Colonic mucosa (tissue), 4 donors: ENCODE results near the gene DCK. TPM values are rescaled to one million over a fixed set of nuclear protein-coding genes. Genes with fewer than 3 reads are reported as not detected.

Experiments used
- DNase-seq: peaks from one replicate; pipeline ENCODE4 v3.0.0-alpha.2; 2020
- H3K27ac ChIP-seq: fragments of 200-600 bp; one replicate; pipeline ENCODE4 v1.8.0; 2021
- H3K27me3 ChIP-seq: fragments of 200-600 bp; one replicate; pipeline ENCODE4 v1.8.0; 2021
- H3K36me3 ChIP-seq: fragments of 200-600 bp; one replicate; pipeline ENCODE4 v1.8.0; 2021
- H3K4me1 ChIP-seq: fragments of 200-600 bp; one replicate; pipeline ENCODE4 v1.8.0; 2021; ENCODE audit warnings: mild to moderate bottlenecking
- H3K4me3 ChIP-seq: fragments of 200-600 bp; one replicate; pipeline ENCODE4 v1.8.0; 2021
- H3K9ac ChIP-seq, 2 donors: one replicate each; pipeline ENCODE4 v1.7.0; 2013; ENCODE audit warnings: control low read depth in 2 of 2, low read depth in 2 of 2, low read length in 2 of 2
- H3K9me3 ChIP-seq: fragments of 200-600 bp; one replicate; pipeline ENCODE4 v1.8.0; 2021
- intact Hi-C: fragments of 100-400 bp; cut with DNase I; formaldehyde crosslinking; loops from one replicate; pipeline ENCODE4 v1.14.1; 2022
- total RNA-seq, 2 donors: library from RNA; stranded (reverse); fragmentation: NEBNext Ultra II Directional in 1 of 2; extraction: Animal tissue kit (Norgen Biotek cat#: 25700) in 1 of 2; gene quantifications; one replicate each; pipeline ENCODE4 v1.2.1, GENCODE V29; 2021
- TF ChIP-seq, protein P1 (sequence below): fragments of 200-600 bp; IDR thresholded peaks from one replicate; pipeline ENCODE4 v1.8.0; 2022; ENCODE audit warnings: antibody characterized with exemption, mild to moderate bottlenecking
- donor health status: healthy.
- donor health status: DM: no; HTN: no; CAD: no.
- donor health status: DM: no; HTN: no; CAD: no.

Gene DCK
- total RNA-seq, 2 donors from 2014 or later: 15.0 to 19.1 TPM

DNA sequence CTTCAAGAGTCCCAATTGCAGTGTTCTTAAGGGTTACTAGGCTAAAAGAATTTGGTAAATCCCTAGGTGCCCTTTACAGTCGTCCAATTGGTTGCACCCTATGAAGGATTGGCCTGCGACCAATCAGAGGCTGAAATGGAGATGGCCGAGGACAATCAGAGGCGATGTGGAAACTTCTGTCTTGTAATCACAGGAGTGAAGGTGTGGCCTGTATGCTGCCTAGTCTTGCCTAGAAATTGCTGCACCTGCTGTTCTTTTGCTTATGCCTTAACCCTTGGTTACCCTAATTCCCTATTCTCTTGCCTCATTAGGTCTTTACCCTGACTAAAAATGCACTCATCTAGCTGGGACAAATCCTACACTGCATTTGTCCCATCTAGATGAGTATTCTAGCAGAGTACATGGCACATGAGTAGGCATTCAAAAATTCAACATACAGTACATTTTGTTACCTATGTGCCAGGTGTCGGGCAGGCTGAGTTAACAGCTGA lies 1.0 kb upstream of the DCK start:
- no peaks in the 10 kb centered on the region for H3K36me3 ChIP-seq
- peak; percentile 48 for DNase-seq
- intact Hi-C loops: loop anchor here (5.0 to 10.0 kb wide), 2 partner anchors 88 to 150 kb away; partner anchors contain the start of gene MOB1B
- H3K27me3 ChIP-seq: no peaks in the 10 kb centered on the region
- peak overlapping the region; percentile 83 for H3K4me3 ChIP-seq
- H3K27ac ChIP-seq: peak overlapping the region; percentile 83
- no peaks in the 10 kb centered on the region for H3K4me1 ChIP-seq
- TF ChIP-seq, protein P1, sequence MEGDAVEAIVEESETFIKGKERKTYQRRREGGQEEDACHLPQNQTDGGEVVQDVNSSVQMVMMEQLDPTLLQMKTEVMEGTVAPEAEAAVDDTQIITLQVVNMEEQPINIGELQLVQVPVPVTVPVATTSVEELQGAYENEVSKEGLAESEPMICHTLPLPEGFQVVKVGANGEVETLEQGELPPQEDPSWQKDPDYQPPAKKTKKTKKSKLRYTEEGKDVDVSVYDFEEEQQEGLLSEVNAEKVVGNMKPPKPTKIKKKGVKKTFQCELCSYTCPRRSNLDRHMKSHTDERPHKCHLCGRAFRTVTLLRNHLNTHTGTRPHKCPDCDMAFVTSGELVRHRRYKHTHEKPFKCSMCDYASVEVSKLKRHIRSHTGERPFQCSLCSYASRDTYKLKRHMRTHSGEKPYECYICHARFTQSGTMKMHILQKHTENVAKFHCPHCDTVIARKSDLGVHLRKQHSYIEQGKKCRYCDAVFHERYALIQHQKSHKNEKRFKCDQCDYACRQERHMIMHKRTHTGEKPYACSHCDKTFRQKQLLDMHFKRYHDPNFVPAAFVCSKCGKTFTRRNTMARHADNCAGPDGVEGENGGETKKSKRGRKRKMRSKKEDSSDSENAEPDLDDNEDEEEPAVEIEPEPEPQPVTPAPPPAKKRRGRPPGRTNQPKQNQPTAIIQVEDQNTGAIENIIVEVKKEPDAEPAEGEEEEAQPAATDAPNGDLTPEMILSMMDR: no peak
- peak overlapping the region in 1 of 2 donors; percentile 89 for H3K9ac ChIP-seq
- H3K9me3 ChIP-seq: no peaks in the 10 kb centered on the region

DNA sequence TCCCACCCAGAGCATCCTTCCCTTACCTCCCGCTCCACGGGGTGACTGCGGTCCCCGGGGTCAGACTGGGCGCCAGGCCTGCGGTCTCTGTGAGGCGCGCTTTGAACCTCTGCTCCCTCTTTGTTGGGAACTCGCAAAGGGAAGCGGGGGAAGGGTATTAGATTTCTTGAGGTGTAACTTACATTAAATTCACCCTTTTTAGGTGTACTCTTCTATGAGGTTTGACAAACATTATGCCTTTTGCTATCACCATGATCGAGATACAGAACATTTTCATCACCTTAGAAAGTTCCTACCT lies 569 bp downstream of the DCK start:
- no peaks in the 10 kb centered on the region for H3K36me3 ChIP-seq
- no peaks in the 10 kb centered on the region for H3K9me3 ChIP-seq
- H3K9ac ChIP-seq: peak overlapping the region; percentile 85 to 89
- H3K4me3 ChIP-seq: peak overlapping the region; percentile 83
- intact Hi-C loops: loop anchor here (5.0 to 10.0 kb wide), 2 partner anchors 89 to 152 kb away; partner anchors contain the start of gene MOB1B
- peak; percentile 46 for DNase-seq
- no peaks in the 10 kb centered on the region for H3K27me3 ChIP-seq
- H3K27ac ChIP-seq: peak overlapping the region; percentile 83
- H3K4me1 ChIP-seq: no peaks in the 10 kb centered on the region
- TF ChIP-seq, protein P1: no peak

DNA sequence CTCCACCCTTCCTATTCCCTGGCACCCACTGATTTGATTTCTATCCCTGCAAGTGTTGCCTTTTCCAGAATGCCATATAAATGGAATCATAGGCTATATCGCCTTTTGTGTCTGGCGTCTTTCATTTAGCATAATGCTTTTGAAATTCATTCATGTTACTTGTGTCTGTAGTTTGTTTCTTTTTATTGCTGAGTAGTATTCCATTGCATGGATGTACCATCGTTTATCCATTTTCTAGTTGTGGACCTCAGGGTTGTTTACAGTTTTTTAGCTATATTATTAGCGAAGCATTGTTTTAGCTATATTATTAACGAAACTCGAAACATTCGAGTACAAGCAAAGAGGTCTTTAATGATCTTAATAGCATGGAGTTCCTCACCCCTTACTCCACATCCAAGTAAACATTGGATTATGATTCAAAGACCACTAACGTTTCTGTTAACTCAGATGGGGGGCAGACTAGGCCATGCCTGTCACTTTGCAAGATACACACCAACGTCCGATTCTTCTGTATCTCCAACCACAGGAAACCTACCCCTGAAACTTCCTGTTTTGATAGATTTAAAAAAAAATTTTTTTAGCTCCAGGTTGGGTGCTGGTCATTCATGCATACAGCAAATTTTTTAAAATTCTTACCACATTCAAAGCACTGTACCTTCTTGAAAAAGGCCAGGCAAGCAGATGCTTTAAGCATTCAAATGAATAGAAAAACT lies 1.1 kb downstream of the DCK start:
- intact Hi-C loops: loop anchor here (5.0 to 10.0 kb wide), 2 partner anchors 90 to 152 kb away; partner anchors contain the start of gene MOB1B
- Histone ChIP-seq H3K9ac (no peak overlapping the region), H3K27me3 (no peaks in the 10 kb centered on the region), H3K9me3 (no peaks in the 10 kb centered on the region), H3K27ac (no peak overlapping the region), H3K4me3 (peak overlapping the region; percentile 83), H3K4me1 (no peaks in the 10 kb centered on the region), H3K36me3 (no peaks in the 10 kb centered on the region)
- no peak for DNase-seq
- TF ChIP-seq, protein P1: no peak

DNA sequence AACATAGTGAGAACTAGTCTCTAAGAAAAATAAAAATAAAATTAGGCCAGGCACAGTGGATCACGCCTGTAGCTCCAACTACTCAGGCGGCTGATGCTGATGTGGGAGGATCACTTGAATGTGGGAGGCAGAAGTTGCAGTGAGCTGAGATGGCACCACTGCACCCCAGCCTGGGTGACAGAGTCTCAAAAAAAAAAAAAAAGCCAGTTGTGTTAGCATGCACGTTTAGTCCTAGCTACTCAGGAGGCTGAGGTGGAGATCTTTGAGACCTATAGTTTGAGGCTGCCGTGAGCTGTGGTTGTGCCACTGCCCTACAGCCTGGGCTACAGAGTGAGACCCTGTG lies 2.5 kb downstream of the DCK start:
- H3K4me3 ChIP-seq: no peak overlapping the region
- TF ChIP-seq, protein P1: no peak
- intact Hi-C loops: loop anchor here (10.0 kb wide), 1 partner anchor 91 kb away; the partner anchor contains the start of gene MOB1B
- H3K4me1 ChIP-seq: no peaks in the 10 kb centered on the region
- H3K9ac ChIP-seq: no peak overlapping the region
- DNase-seq: no peak
- H3K36me3 ChIP-seq: no peaks in the 10 kb centered on the region
- H3K9me3 ChIP-seq: no peaks in the 10 kb centered on the region
- no peaks in the 10 kb centered on the region for H3K27me3 ChIP-seq
- no peak overlapping the region for H3K27ac ChIP-seq

DNA sequence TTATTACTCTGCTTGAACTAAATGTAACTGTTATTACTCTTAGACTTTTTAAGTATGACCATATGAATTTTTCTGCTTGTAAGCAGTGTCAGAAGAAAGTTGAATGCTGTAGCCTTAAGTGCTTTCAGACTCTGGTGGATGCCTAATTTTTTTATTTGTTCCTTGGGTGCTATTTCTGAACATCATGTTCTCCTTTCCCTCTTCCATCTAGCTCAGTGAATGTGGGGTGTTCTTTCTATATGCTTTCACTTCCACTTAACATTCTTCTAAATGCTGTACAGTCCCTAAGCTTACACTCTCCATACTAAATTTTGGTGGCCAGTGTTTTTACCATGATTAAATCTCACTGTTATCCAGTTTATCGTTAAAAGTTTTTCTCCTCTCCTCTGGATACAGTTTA lies 3.6 kb downstream of the DCK start:
- H3K36me3 ChIP-seq: no peaks in the 10 kb centered on the region
- H3K4me3 ChIP-seq: no peak overlapping the region
- TF ChIP-seq, protein P1: no peak
- H3K9ac ChIP-seq: no peak overlapping the region
- no peak overlapping the region for H3K27ac ChIP-seq
- no peaks in the 10 kb centered on the region for H3K9me3 ChIP-seq
- intact Hi-C loops: loop anchor here (10.0 kb wide), 1 partner anchor 92 kb away; the partner anchor contains the start of gene MOB1B
- H3K4me1 ChIP-seq: no peaks in the 10 kb centered on the region
- H3K27me3 ChIP-seq: no peaks in the 10 kb centered on the region
- DNase-seq: no peak
